GM12878 (cell line): Measurements from ENCODE around the gene SLC19A3. TPM values are rescaled to one million over a fixed set of nuclear protein-coding genes. Genes with fewer than 3 reads are reported as not detected.

Experiments
- ATAC-seq: fragments of 200-7000 bp; cut with Tn5 transposase; 3 replicates; pipeline ENCODE4 v1.9.1; 2020; ENCODE audit warnings: mild to moderate bottlenecking, moderate library complexity
- BruUV-seq: library from RNA; stranded (reverse); fragments of 400-500 nt; replicated peaks from 2 replicates; lab custom pipeline; 2021; lab: Mats Ljungman, UMichigan
- CTCF ChIA-PET: fragments of 300-600 bp; sonication (Branson Sonifier 250); formaldehyde crosslinking; extraction: SDS; loops from one replicate; lab custom pipeline; 2021; ENCODE audit warnings: inconsistent platforms; lab: Yijun Ruan, JAX
- POLR2A ChIA-PET: fragments of 350-600 bp; formaldehyde crosslinking; extraction: SDS; loops from one replicate; lab custom pipeline; 2021; ENCODE audit warnings: inconsistent platforms; lab: Charles Lee
- RAD21 ChIA-PET: fragments of 300-600 bp; sonication (Branson Sonifier 250); formaldehyde crosslinking; loops from one replicate; lab custom pipeline; 2023; ENCODE audit warnings: antibody characterized with exemption; ENCODE audit not compliant: unreplicated experiment; lab: Charles Lee
- SMC1A ChIA-PET: fragments of 300-600 bp; sonication (Branson Sonifier 250); formaldehyde crosslinking; loops from one replicate; lab custom pipeline; 2023; ENCODE audit not compliant: unreplicated experiment, uncharacterized antibody; lab: Charles Lee
- DNase-seq: peaks from one replicate; pipeline ENCODE4 v3.0.0-alpha.2; 2011; ENCODE audit warnings: low read depth, low spot score
- FAIRE-seq: peaks from 3 replicates; lab custom pipeline; 2011; peaks lifted over from hg19 to GRCh38; lab: Jason Lieb, UNC
- H2AFZ ChIP-seq: 2 replicates; pipeline ENCODE4 v1.6.0; 2011; ENCODE audit warnings: low read depth, low read length, control low read depth; ENCODE audit not compliant: control insufficient read depth
- H3K27ac ChIP-seq: 2 replicates; pipeline ENCODE4 v1.5.1; 2011; ENCODE audit warnings: control low read depth; ENCODE audit not compliant: control insufficient read depth, insufficient read depth
- H3K27me3 ChIP-seq, 2 experiments: replicated peaks in 1 of 2; 2 replicates each; pipeline versions ENCODE4 v1.6.0 to v1.6.1; 2011; ENCODE audit warnings: low read length in 1 of 2; ENCODE audit not compliant: control insufficient read depth in 2 of 2, insufficient read depth in 2 of 2
- H3K36me3 ChIP-seq, 2 experiments: 2 replicates each; pipeline ENCODE4 v1.5.1; 2011; ENCODE audit warnings: low read length in 1 of 2; ENCODE audit not compliant: control insufficient read depth in 2 of 2, insufficient read depth in 2 of 2
- H3K4me1 ChIP-seq: 2 replicates; pipeline ENCODE4 v1.6.1; 2011; ENCODE audit warnings: mild to moderate bottlenecking, low read length, moderate library complexity, mixed read lengths; ENCODE audit not compliant: control insufficient read depth, insufficient read depth
- H3K4me2 ChIP-seq: 2 replicates; pipeline ENCODE4 v1.6.0; 2011; ENCODE audit warnings: control low read depth; ENCODE audit not compliant: control insufficient read depth, insufficient read depth
- H3K4me3 ChIP-seq: fragments of 200-600 bp; sonication (generic); 2 replicates; pipeline ENCODE4 v1.5.1; 2016
- H3K79me2 ChIP-seq: 2 replicates; pipeline ENCODE4 v1.6.0; 2011; ENCODE audit warnings: low read length; ENCODE audit not compliant: control insufficient read depth, insufficient read depth
- H3K9ac ChIP-seq: 2 replicates; pipeline ENCODE4 v1.8.0; 2011; ENCODE audit warnings: low read length, control low read depth, mixed read lengths; ENCODE audit not compliant: control insufficient read depth, insufficient read depth
- H3K9me3 ChIP-seq: replicated peaks from 3 replicates; pipeline ENCODE4 v1.5.1; 2011; ENCODE audit warnings: mild to moderate bottlenecking, low read length; ENCODE audit not compliant: control insufficient read depth, insufficient read depth
- H4K20me1 ChIP-seq: 2 replicates; pipeline ENCODE4 v1.6.0; 2011; ENCODE audit not compliant: control insufficient read depth, insufficient read depth
- BHLHE40 ChIP-seq, 2 experiments: fragments of 450-650 bp in 1 of 2; IDR thresholded peaks; 2 replicates each; pipeline ENCODE4 v1.6.1; 2011 to 2017; ENCODE audit warnings: low read depth in 2 of 2, borderline replicate concordance in 1 of 2, improper control_type of control experiment in 1 of 2, low read length in 1 of 2, mild to moderate bottlenecking in 1 of 2
- MTA2 ChIP-seq: fragments of 450-650 bp; IDR thresholded peaks from 2 replicates; pipeline ENCODE4 v1.6.1; 2016; ENCODE audit warnings: low read depth, mild to moderate bottlenecking, moderate library complexity
- MXI1 ChIP-seq: fragments of 150-350 bp; IDR thresholded peaks from 2 replicates; pipeline ENCODE4 v1.6.1; 2011; ENCODE audit warnings: low read depth, mild to moderate bottlenecking, inconsistent platforms, low read length, improper control_type of control experiment
- NR2C1 ChIP-seq: fragments of 450-650 bp; IDR thresholded peaks from 2 replicates; pipeline ENCODE4 v1.6.1; 2017; ENCODE audit warnings: antibody characterized with exemption, mild to moderate bottlenecking, moderate library complexity
- NRF1 ChIP-seq: conservative IDR thresholded peaks from 2 replicates; pipeline ENCODE4 v1.6.1; 2011; ENCODE audit warnings: mild to moderate bottlenecking, low read depth, low read length, improper control_type of control experiment
- SIN3A ChIP-seq: IDR thresholded peaks from 2 replicates; pipeline ENCODE4 v1.6.1; 2012; ENCODE audit warnings: low read depth, low read length, improper control_type of control experiment
- WGBS: methylation state at CpG from one replicate; pipeline ENCODE4 v1.1.6; 2016; ENCODE audit warnings: low lambda C conversion rate; ENCODE audit not compliant: insufficient replicate concordance, insufficient coverage; ENCODE audit errors: missing lambda C conversion rate; 5-methylcytosine and 5-hydroxymethylcytosine counted together
- in situ Hi-C: fragments of 300-500 bp; cut with MboI; formaldehyde crosslinking; loops from 9 replicates; pipeline ENCODE4 v1.14.3; 2018; ENCODE audit warnings: mixed read lengths
- intact Hi-C: fragments of 100-400 bp; cut with micrococcal nuclease; formaldehyde crosslinking; loops from one replicate; pipeline ENCODE4 v1.14.2; 2022; ENCODE audit not compliant: unreplicated experiment
- polyA plus RNA-seq, 11 experiments: library from polyadenylated mRNA; depleted of rRNA in 4 of 11; unstranded in 6 of 11; stranded (reverse) in 5 of 11; fragments of >200 nt; fragmentation: Nextera tagmentation in 4 of 11; fragmentation: Illumina TruSeq in 1 of 11; extraction: Ambion mirVana in 4 of 11; extraction: Trizol in 1 of 11; gene quantifications; 1 replicate in 1 of 11; 2 replicates in 10 of 11; pipeline versions ENCODE4 v1.2.1 to v1.2.3, GENCODE V29; 2011 to 2016; ENCODE audit warnings: inconsistent platforms in 2 of 11, missing spikeins in 2 of 11, low read depth in 1 of 11
- total RNA-seq, 4 experiments: library from RNA; depleted of rRNA in 3 of 4; stranded (reverse); fragments of >200 nt in 3 of 4; fragmentation: Illumina TruSeq in 1 of 4; extraction: Trizol in 1 of 4; gene quantifications; 2 replicates each; pipeline versions ENCODE4 v1.2.1 to v1.2.3, GENCODE V29; 2013 to 2021
- TF ChIP-seq, protein P1 (sequence below): IDR thresholded peaks from 2 replicates; pipeline ENCODE4 v1.6.1; 2011; ENCODE audit warnings: mild to moderate bottlenecking, low read depth, low read length, moderate library complexity; ENCODE audit not compliant: insufficient replicate concordance
- TF ChIP-seq, protein P2 (sequence below): IDR thresholded peaks from 2 replicates; pipeline ENCODE4 v1.6.1; 2011; ENCODE audit warnings: borderline replicate concordance, low read depth, mild to moderate bottlenecking, moderate library complexity, low read length; ENCODE audit not compliant: insufficient read depth, poor library complexity, severe bottlenecking

Gene SLC19A3
- total and polyA plus RNA-seq, 10 of the 15 experiments (the other 5 are each of a cell fraction or from before 2014, with no cell fraction given), result not detected

DNA sequence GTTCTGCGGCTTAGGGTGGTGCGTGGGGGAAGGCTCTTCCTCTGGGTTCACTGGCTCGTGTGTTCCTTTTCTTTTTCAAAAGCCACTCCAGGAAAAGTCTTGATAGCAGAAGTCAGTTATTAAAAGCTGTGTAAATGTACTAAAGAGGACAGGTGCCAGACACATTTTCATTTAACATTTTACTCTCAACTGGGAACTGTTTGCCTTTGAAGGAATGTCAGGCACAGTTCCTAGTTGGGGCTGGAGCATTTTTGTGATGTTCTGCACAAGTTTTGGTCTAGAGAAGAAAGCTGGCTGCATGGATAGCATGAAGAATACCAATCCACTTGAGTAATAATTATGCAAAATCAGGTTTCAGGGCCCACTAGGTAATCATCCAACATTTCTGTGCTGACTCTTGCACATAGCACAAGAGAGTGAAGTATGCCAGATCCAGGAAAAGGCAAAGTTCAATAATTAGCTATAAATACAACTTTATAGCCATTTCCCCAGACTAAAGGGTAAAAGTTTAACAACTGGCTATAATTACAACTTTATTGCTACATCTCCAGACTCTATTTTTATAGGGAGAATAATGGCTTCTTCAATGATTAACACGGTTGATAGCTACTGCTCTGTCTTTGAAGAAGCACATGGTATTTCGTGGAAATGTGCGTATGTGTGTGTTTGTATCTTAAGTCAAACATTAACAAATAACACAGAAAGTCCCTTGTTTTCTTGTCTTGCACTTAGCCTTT, 44.1 kb upstream of the SLC19A3 start:
- H3K4me3 ChIP-seq, result no peak overlapping the region
- DNase-seq, result no peak
- H3K79me2 ChIP-seq, result no peaks in the 10 kb centered on the region
- ChIA-PET RAD21 (interaction anchor here (0.8 to 1.1 kb wide), 3 partner anchors 12 to 632 kb away, joined by 3 to 5 read pairs (median 4); no protein-coding TSS in a partner anchor), CTCF (interaction anchor here (0.8 to 2.7 kb wide), 4 partner anchors 12 to 356 kb away, joined by 3 to 7 read pairs (median 5); no protein-coding TSS in a partner anchor), POLR2A (no interaction called here)
- no peaks in the 10 kb centered on the region for H4K20me1 ChIP-seq
- no peak overlapping the region for H3K4me2 ChIP-seq
- no peak overlapping the region for H2AFZ ChIP-seq
- no peaks in the 10 kb centered on the region for H3K9me3 ChIP-seq
- intact Hi-C loops, result no loop called here
- no peaks in the 10 kb centered on the region for H3K27me3 ChIP-seq
- in situ Hi-C loops, result loop anchor here (10.0 kb wide), 2 partner anchors 357 to 627 kb away; no protein-coding TSS in a partner anchor
- no peak overlapping the region for H3K27ac ChIP-seq
- H3K36me3 ChIP-seq, result no peaks in the 10 kb centered on the region
- BruUV-seq, result no TSS peak
- no peak overlapping the region for H3K9ac ChIP-seq
- TF ChIP-seq NR2C1 (no peak), BHLHE40 (IDR thresholded peaks at IDR 0.05; ENCODE audit: borderline replicate concordance in 1 of 2, low read depth in 2 of 2, low read length in 1 of 2) (no peak), MTA2 (no peak), NRF1 (no peak), SIN3A (no peak), MXI1 (no peak)
- TF ChIP-seq, protein P1, sequence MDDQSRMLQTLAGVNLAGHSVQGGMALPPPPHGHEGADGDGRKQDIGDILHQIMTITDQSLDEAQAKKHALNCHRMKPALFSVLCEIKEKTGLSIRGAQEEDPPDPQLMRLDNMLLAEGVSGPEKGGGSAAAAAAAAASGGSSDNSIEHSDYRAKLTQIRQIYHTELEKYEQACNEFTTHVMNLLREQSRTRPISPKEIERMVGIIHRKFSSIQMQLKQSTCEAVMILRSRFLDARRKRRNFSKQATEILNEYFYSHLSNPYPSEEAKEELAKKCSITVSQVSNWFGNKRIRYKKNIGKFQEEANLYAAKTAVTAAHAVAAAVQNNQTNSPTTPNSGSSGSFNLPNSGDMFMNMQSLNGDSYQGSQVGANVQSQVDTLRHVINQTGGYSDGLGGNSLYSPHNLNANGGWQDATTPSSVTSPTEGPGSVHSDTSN, result no peak
- TF ChIP-seq, protein P2, sequence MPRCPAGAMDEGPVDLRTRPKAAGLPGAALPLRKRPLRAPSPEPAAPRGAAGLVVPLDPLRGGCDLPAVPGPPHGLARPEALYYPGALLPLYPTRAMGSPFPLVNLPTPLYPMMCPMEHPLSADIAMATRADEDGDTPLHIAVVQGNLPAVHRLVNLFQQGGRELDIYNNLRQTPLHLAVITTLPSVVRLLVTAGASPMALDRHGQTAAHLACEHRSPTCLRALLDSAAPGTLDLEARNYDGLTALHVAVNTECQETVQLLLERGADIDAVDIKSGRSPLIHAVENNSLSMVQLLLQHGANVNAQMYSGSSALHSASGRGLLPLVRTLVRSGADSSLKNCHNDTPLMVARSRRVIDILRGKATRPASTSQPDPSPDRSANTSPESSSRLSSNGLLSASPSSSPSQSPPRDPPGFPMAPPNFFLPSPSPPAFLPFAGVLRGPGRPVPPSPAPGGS, result no peak
- TF ChIP-seq, all 136 proteins: peak for 0
- ATAC-seq (no peak), FAIRE-seq (no peak)
- no peaks in the 10 kb centered on the region for H3K4me1 ChIP-seq
- 69% methylated on average over 6 of the region's 6 CpGs for WGBS
- SMC1A ChIA-PET, result interaction anchor here (0.6 to 1.3 kb wide), 6 partner anchors 10 to 631 kb away, joined by 3 read pairs; no protein-coding TSS in a partner anchor
